Thoracic aorta (tissue), 2 donors: ENCODE results near the gene NRG4. TPM values are rescaled to one million over a fixed set of nuclear protein-coding genes. Genes with fewer than 3 reads are reported as not detected.

ENCODE experiments used
- ATAC-seq: fragments of 150-250 bp; one replicate; pipeline ENCODE4 v1.8.0; 2017; ENCODE audit warnings: low read depth; ENCODE audit not compliant: insufficient number of reproducible peaks, low FRiP score
- DNase-seq: peaks from one replicate; pipeline ENCODE4 v3.0.0-alpha.2; 2020; ENCODE audit warnings: low spot score
- H3K27ac ChIP-seq, 2 donors: fragments of 200-600 bp; sonication (generic); 1 replicate in 1 of 2; 2 replicates in 1 of 2; pipeline ENCODE4 v1.5.1; 2016; ENCODE audit warnings: mild to moderate bottlenecking in 2 of 2, moderate library complexity in 2 of 2
- H3K27me3 ChIP-seq: fragments of 200-600 bp; sonication (generic); replicated peaks from 2 replicates; pipeline ENCODE4 v1.6.0; 2016; ENCODE audit warnings: mild to moderate bottlenecking; ENCODE audit not compliant: insufficient read depth
- H3K36me3 ChIP-seq: fragments of 200-600 bp; sonication (generic); one replicate; pipeline ENCODE4 v1.5.1; 2016
- H3K4me1 ChIP-seq, 2 donors: fragments of 200-600 bp; sonication (generic); 1 replicate in 1 of 2; 2 replicates in 1 of 2; pipeline versions ENCODE4 v1.5.1 to v1.6.0; 2016; ENCODE audit warnings: low read depth in 2 of 2, mild to moderate bottlenecking in 1 of 2; ENCODE audit not compliant: control insufficient read depth in 1 of 2
- H3K4me3 ChIP-seq: fragments of 200-600 bp; sonication (generic); 2 replicates; pipeline ENCODE4 v1.5.1; 2016; ENCODE audit warnings: mild to moderate bottlenecking
- H3K9me3 ChIP-seq: fragments of 200-600 bp; sonication (generic); 2 replicates; pipeline ENCODE4 v1.5.1; 2016
- CTCF ChIP-seq: fragments of 200-600 bp; sonication (generic); IDR thresholded peaks from one replicate; pipeline ENCODE4 v1.5.1; 2019; ENCODE audit warnings: antibody characterized with exemption
- total RNA-seq, 2 donors: library from RNA; depleted of rRNA; stranded (reverse); fragments of >200 nt; gene quantifications; one replicate each; pipeline versions ENCODE4 v1.1.0 to v1.2.3, GENCODE V29; 2016

Gene NRG4
- total RNA-seq, 2 donors from 2014 or later = not detected

GRCh38 chr15:76010613-76011012 is 1.6 kb downstream of the NRG4 start:
- Histone ChIP-seq H3K9me3 (no peaks in the 10 kb centered on the region), H3K36me3 (no peaks in the 10 kb centered on the region), H3K4me1 (no peaks in the 10 kb centered on the region), H3K27me3 (no peaks in the 10 kb centered on the region), H3K4me3 (no peak overlapping the region), H3K27ac (no peak overlapping the region)
- ATAC-seq (no peak), DNase-seq (no peak)
- TF ChIP-seq CTCF = no peak

GRCh38 chr15:76006136-76006778 is 6.0 kb downstream of the NRG4 start:
- Histone ChIP-seq H3K27me3 (no peaks in the 10 kb centered on the region), H3K4me3 (no peak overlapping the region), H3K4me1 (no peaks in the 10 kb centered on the region), H3K36me3 (no peaks in the 10 kb centered on the region), H3K9me3 (no peaks in the 10 kb centered on the region), H3K27ac (no peak overlapping the region)
- DNase-seq (no peak), ATAC-seq (no peak)
- TF ChIP-seq CTCF = no peak

GRCh38 chr15:76003364-76003763 is 8.9 kb downstream of the NRG4 start:
- Histone ChIP-seq H3K27me3 (no peaks in the 10 kb centered on the region), H3K9me3 (no peaks in the 10 kb centered on the region), H3K4me1 (no peaks in the 10 kb centered on the region), H3K27ac (no peak overlapping the region), H3K36me3 (no peaks in the 10 kb centered on the region), H3K4me3 (no peak overlapping the region)
- no peak for TF ChIP-seq CTCF
- DNase-seq (no peak), ATAC-seq (no peak)

GRCh38 chr15:75995611-75996010 is 16.6 kb downstream of the NRG4 start:
- no peak for TF ChIP-seq CTCF
- Histone ChIP-seq H3K4me3 (no peak overlapping the region), H3K4me1 (no peaks in the 10 kb centered on the region), H3K27ac (no peak overlapping the region), H3K36me3 (no peaks in the 10 kb centered on the region), H3K9me3 (peaks cover 3% of the 10 kb centered on the region), H3K27me3 (no peaks in the 10 kb centered on the region)
- DNase-seq = no peak
- ATAC-seq = no peak

- no peak overlapping the region for H3K27ac ChIP-seq
- H3K27me3 ChIP-seq = no peaks in the 10 kb centered on the region
- H3K4me1 ChIP-seq = no peaks in the 10 kb centered on the region
- peaks cover 3% of the 10 kb centered on the region for H3K9me3 ChIP-seq
- no peak for ATAC-seq
- no peak for DNase-seq
- no peak for TF ChIP-seq CTCF
- no peak overlapping the region for H3K4me3 ChIP-seq
- no peaks in the 10 kb centered on the region for H3K36me3 ChIP-seq
These were observed 18.0 kb downstream of the NRG4 start for GRCh38 chr15:75994220-75994619.
